Large intestine (tissue), 3 donors: ENCODE measurements around the gene SGCD. TPM values are rescaled to one million over a fixed set of nuclear protein-coding genes. Genes with fewer than 3 reads are reported as not detected.
"Not testable (repeated sequence)": the region's sequence is repeated elsewhere in the genome, so short reads cannot be mapped to it uniquely, and the experiment has no call there.

Source experiments
- DNase-seq, 2 donors: peaks; one replicate each; pipeline versions ENCODE4 v3.0.0 to v3.0.0-alpha.2; 2013
- H3K27ac ChIP-seq: one replicate; pipeline ENCODE4 v1.5.1; 2013; ENCODE audit warnings: low read length
- H3K27me3 ChIP-seq: 2 replicates; pipeline ENCODE4 v1.6.1; 2013; ENCODE audit warnings: low read length; ENCODE audit not compliant: control insufficient read depth, insufficient read depth
- H3K36me3 ChIP-seq: 2 replicates; pipeline ENCODE4 v1.6.1; 2013; ENCODE audit warnings: low read length; ENCODE audit not compliant: control insufficient read depth, insufficient read depth
- H3K4me1 ChIP-seq: one replicate; pipeline ENCODE4 v1.6.1; 2013; ENCODE audit warnings: low read length; ENCODE audit not compliant: control insufficient read depth, insufficient read depth
- H3K4me3 ChIP-seq: one replicate; pipeline ENCODE4 v1.5.1; 2013; ENCODE audit warnings: low read length
- H3K9me3 ChIP-seq: one replicate; pipeline ENCODE4 v1.6.1; 2013; ENCODE audit warnings: mild to moderate bottlenecking, low read depth, low read length, moderate library complexity; ENCODE audit not compliant: control insufficient read depth
- WGBS: methylation state at CpG from one replicate; pipeline ENCODE4 v1.1.5; 2013; ENCODE audit warnings: low lambda C conversion rate; ENCODE audit not compliant: insufficient coverage; 5-methylcytosine and 5-hydroxymethylcytosine counted together
- polyA plus RNA-seq: library from polyadenylated mRNA; unstranded; fragments of 120-200 nt; gene quantifications from one replicate; pipeline ENCODE4 v1.2.1, GENCODE V29; 2013

SGCD gene
- polyA plus RNA-seq, 1 donor = 9.0 TPM

DNA sequence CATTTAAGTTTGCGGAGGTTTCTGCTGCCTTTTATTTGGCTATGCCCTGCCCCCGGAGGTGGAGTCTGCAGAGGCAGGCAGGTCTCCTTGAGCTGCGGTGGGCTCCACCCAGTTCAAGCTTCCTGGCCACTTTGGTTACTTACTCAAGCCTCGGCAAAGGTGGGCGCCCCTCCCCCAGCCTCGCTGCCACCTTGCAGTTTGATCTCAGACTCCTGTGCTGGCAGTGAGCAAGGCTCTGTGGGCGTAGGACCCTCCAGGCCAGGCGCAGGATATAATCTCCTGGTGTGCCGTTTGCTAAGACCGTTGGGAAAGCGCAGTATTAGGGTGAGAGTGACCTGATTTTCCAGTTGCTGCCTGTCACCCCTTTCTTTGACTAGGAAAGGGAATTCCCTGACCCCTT is 283.6 kb downstream of the SGCD start:
- no CpG with 5 or more reads among the region's 11 CpGs for WGBS
- H3K9me3 ChIP-seq, H3K36me3 ChIP-seq, H3K4me3 ChIP-seq, H3K27me3 ChIP-seq, H3K4me1 ChIP-seq, DNase-seq, H3K27ac ChIP-seq: not testable (repeated sequence)

DNA sequence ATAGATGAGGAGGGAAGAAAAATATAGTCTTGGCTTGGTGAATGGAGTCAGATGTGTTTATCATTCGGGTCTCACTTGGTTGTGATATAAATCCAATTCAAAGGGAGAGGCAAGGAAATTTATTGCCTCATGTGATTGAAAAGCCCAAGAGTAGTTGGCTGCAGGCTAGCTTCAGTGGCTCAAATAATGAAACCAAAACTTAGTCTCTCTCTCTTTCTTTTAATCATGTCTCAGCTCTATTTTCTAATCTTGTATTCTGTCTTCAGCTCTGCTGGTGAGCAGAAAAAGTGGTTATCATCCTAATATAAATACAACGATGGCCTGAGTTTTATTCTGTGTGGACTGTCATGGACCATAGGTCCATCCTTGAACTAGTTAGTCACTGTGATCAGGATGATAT is 288.9 kb downstream of the SGCD start:
- H3K36me3 ChIP-seq = no peaks in the 10 kb centered on the region
- H3K27me3 ChIP-seq = no peaks in the 10 kb centered on the region
- H3K9me3 ChIP-seq = no peaks in the 10 kb centered on the region
- 80% methylated on average over 1 of the region's 2 CpGs for WGBS
- no peak overlapping the region for H3K27ac ChIP-seq
- H3K4me1 ChIP-seq = no peaks in the 10 kb centered on the region
- DNase-seq = no peak
- no peak overlapping the region for H3K4me3 ChIP-seq

DNA sequence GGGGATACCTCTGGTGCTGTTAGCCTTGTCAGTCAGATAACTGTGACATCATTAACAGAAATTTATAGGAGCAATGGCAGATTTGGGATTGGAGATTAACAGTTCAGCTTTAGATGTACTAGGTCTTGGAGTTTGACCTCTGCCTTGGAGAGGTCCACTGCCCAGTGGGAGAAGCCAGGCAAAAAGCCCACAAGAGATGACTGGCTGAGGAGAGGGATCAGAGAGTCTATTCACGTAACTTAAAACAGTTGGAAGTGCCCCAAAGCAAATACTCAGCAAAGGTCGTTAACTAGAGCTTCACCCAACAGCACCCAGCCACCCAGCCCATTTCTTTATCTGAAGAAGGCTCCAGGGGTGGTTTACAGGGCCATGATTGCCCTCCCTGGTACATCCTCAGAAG is 290.5 kb downstream of the SGCD start:
- H3K4me3 ChIP-seq = no peak overlapping the region
- no peaks in the 10 kb centered on the region for H3K36me3 ChIP-seq
- no peaks in the 10 kb centered on the region for H3K27me3 ChIP-seq
- H3K4me1 ChIP-seq = no peaks in the 10 kb centered on the region
- no CpG with 5 or more reads among the region's 2 CpGs for WGBS
- no peak overlapping the region for H3K27ac ChIP-seq
- DNase-seq = no peak
- no peaks in the 10 kb centered on the region for H3K9me3 ChIP-seq

DNA sequence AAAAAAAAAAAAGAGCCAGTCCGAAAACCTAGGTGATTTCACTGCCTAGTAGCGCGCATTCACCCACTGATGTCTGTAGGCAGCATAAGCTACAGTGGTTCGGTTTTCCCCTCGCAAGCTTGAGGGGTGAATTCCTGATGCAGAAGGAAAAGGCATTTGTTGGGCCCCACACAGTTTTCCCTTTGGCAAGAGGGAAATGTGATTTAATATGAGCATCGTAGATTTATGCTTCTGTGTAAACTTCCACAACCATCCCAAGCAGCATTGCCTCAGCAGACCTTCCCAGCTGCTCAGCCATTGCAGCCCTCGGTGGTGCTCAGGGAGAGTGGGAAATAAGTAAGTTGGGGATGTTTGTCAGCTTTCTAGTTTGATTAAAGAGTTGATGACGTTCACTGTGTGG is 291.6 kb downstream of the SGCD start:
- Histone ChIP-seq H3K36me3 (no peaks in the 10 kb centered on the region), H3K27ac (no peak overlapping the region), H3K4me3 (no peak overlapping the region), H3K9me3 (no peaks in the 10 kb centered on the region), H3K27me3 (no peaks in the 10 kb centered on the region), H3K4me1 (no peaks in the 10 kb centered on the region)
- DNase-seq = no peak
- no CpG with 5 or more reads among the region's 8 CpGs for WGBS

DNA sequence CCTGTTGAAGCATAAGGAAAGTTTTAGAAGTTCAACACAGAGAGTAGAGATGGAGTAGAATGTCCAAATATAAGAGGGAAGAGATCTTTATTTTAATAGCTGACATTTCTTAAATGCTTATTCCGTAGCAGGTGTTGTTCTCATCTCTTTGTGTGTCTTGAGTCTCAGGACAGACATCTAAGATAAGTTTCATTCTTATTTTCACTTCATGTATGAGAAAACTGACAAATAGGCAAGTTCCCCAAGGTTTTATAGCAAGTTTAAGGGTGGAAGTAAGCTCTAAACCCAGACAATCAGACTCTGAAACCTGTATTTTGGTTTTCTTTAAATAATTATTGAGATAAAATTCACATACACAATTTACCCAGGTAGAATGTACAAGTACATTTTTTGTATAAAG is 294.8 kb downstream of the SGCD start:
- H3K36me3 ChIP-seq = no peaks in the 10 kb centered on the region
- no peak overlapping the region for H3K27ac ChIP-seq
- H3K9me3 ChIP-seq = no peaks in the 10 kb centered on the region
- DNase-seq = no peak
- H3K4me1 ChIP-seq = no peaks in the 10 kb centered on the region
- 100% methylated on average over 1 of the region's 1 CpG for WGBS
- no peak overlapping the region for H3K4me3 ChIP-seq
- no peaks in the 10 kb centered on the region for H3K27me3 ChIP-seq

DNA sequence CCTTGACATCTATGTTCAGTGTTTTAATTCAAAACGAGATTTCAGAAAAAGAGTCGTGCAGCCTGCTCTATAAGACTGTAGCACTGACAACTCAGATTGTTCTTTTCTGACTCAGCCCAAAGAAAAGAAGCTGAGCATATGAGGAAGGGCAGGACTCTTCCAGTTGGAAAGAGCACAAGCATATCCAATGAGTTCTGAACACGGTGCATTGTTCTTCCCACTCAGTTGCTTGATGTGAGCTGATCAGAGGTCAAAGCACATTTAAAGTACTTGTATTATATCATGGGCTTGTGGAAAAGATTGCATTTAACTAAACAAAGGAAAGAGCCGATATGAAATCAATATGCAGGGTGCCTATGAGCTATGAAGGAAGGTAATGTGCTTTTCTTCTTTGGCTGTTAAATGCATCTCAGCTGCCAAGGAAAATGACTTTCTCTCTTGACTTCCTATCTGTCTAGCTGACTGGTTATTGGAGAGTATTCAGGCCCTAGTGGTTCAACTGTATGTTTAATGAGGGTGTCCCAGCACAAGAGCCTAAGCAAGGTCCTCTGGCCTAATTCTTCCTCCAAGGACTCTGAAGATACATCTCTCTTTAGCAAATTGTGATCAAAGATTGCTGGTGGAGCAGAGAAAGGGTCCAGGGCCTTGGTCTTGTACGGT is 296.5 kb downstream of the SGCD start:
- Histone ChIP-seq H3K36me3 (no peaks in the 10 kb centered on the region), H3K27ac (no peak overlapping the region), H3K9me3 (no peaks in the 10 kb centered on the region), H3K27me3 (no peaks in the 10 kb centered on the region), H3K4me3 (no peak overlapping the region), H3K4me1 (no peaks in the 10 kb centered on the region)
- DNase-seq = no peak
- 80% methylated on average over 1 of the region's 5 CpGs for WGBS

DNA sequence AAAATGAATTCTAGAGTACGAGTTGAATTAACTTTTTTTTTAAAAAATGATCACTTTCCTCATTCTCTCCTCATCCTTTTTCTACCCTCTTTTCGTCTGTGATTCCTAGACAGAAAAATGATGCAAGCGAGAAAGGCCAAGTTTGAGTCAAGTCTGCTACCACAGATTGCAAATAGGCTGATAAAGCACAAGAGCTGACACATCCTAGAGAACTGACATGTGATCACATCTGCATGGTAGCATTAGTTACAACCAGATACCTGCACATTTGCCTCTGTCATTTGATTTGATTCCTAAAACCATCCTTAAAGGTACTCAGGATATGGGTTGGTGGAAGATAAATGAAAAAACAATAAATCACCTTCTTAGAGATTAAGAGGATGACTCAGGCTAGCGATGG is 297.7 kb downstream of the SGCD start:
- WGBS = 60% methylated on average over 1 of the region's 4 CpGs
- Histone ChIP-seq H3K9me3 (no peaks in the 10 kb centered on the region), H3K27me3 (no peaks in the 10 kb centered on the region), H3K27ac (no peak overlapping the region), H3K4me1 (no peaks in the 10 kb centered on the region), H3K36me3 (no peaks in the 10 kb centered on the region), H3K4me3 (no peak overlapping the region)
- no peak for DNase-seq

DNA sequence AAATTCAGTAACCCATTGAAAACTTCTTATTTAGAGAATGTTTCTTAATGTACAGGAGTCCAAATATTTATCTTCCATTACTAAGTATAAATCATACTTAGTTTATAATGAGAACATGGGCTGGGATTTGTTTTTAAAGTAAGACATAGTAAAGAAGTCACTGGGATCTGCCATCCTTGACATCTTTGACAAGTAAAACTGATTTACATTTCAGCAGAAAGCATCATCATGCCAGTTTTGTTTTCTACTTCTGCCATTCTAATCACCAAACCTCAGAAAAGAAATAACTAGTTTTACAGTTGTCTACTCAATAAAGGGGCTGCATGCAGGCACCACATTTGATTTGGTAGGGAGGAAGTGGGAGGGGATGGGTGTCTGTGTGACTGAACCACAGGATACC is 301.5 kb downstream of the SGCD start:
- H3K27me3 ChIP-seq = no peaks in the 10 kb centered on the region
- no peak for DNase-seq
- no peak overlapping the region for H3K4me3 ChIP-seq
- no peaks in the 10 kb centered on the region for H3K9me3 ChIP-seq
- no peak overlapping the region for H3K27ac ChIP-seq
- H3K4me1 ChIP-seq = no peaks in the 10 kb centered on the region
- H3K36me3 ChIP-seq = no peaks in the 10 kb centered on the region

DNA sequence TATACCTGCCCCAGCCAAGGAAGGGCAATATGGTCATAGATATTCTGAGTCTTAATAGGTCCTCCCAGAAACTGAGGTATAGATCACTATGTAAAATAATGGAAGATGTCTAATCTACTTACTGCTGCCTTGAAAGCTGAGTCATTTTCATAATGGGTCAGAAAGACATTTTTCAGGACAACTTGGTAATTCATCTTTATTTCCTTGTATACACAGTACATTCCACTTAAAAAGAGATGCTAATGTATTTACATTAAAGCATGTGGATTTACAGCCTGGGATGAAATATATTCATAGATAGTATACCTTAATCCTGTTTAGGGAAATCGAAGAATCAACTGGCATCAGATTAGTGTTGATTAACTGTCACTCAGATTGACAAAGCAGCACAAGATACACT is 304.0 kb downstream of the SGCD start:
- H3K36me3 ChIP-seq = no peaks in the 10 kb centered on the region
- H3K9me3 ChIP-seq = no peaks in the 10 kb centered on the region
- H3K27ac ChIP-seq = no peak overlapping the region
- DNase-seq = no peak
- H3K4me1 ChIP-seq = no peaks in the 10 kb centered on the region
- no peak overlapping the region for H3K4me3 ChIP-seq
- no CpG with 5 or more reads among the region's 1 CpG for WGBS
- no peaks in the 10 kb centered on the region for H3K27me3 ChIP-seq

DNA sequence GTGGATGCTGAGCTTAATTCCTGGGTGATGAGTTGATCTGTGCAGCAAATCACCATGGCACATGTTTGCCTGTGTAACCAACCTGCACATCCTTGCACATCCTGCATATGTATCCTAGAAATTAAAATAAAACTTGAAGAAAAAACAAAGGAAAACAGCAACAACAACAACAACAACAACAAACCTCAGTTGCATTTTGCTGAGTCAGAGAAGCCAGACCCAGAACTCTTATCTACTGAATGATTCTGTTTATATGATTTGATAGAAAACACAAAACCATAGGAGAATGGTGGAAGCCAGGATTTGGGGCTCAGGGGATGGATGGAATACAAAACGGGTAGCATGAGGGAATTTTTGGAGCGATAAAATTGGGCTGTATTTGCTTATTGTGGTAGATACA is 307.3 kb downstream of the SGCD start:
- H3K36me3 ChIP-seq = no peaks in the 10 kb centered on the region
- H3K27ac ChIP-seq = no peak overlapping the region
- H3K27me3 ChIP-seq = no peaks in the 10 kb centered on the region
- H3K9me3 ChIP-seq = no peaks in the 10 kb centered on the region
- 100% methylated on average over 1 of the region's 2 CpGs for WGBS
- DNase-seq = no peak
- H3K4me1 ChIP-seq = no peaks in the 10 kb centered on the region
- H3K4me3 ChIP-seq = no peak overlapping the region

DNA sequence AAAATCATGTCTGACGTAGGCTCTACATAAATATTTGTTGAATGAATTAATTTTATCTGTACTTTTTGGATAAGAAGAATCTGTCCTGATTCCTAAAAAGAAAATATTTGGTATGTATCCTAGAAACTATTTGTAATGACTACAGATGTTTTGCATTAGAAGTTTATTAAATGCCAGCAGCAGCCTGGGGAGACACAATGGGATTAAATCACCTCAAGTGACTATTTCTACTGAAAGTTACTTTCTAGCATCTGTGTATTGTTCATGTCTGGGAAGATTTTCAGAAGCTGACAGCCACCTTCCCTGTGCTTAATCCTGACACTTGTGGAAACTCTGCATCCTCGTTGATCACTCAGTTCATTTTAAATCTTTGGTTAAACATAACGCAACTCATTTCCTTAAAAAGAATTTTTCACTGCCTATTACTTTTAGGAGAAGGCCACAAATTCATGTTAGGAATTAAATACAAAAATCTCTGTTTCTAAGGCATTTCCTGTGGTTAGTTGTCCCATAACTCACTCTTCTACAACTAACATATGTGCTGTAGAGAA is 313.8 kb downstream of the SGCD start:
- peak in 1 of 2 donors; percentile 35 for DNase-seq
- Histone ChIP-seq H3K4me1 (no peaks in the 10 kb centered on the region), H3K27ac (no peak overlapping the region)

More for the DNA sequence above, 313.8 kb downstream of the SGCD start:
- Histone ChIP-seq H3K4me3 (no peak overlapping the region), H3K27me3 (no peaks in the 10 kb centered on the region), H3K36me3 (no peaks in the 10 kb centered on the region), H3K9me3 (no peaks in the 10 kb centered on the region)
- 40% methylated on average over 1 of the region's 3 CpGs for WGBS
